ENCODE measurements around the gene STBD1.
"Not testable (repeated sequence)": the region's sequence is repeated elsewhere in the genome, so short reads cannot be mapped to it uniquely, and the experiment has no call there.

Gene STBD1

GRCh38 chr4:76305971-76306881, at the start of gene STBD1:
STBD1 (plus strand) TSS chr4:76306733; CDS start chr4:76306770, 37 bp downstream.
- peak; percentile 80 for DNase-seq

- no peak for DNase-seq
These were observed 49.6 kb upstream of the STBD1 start for GRCh38 chr4:76256968-76257367.

- DNase-seq, result no peak
These were observed 48.7 kb upstream of the STBD1 start for GRCh38 chr4:76257824-76258223.

- DNase-seq, result no peak
These were observed 46.0 kb upstream of the STBD1 start for GRCh38 chr4:76260571-76260970.

- DNase-seq, result no peak
These were observed 40.8 kb upstream of the STBD1 start for GRCh38 chr4:76265631-76266218.

DNA sequence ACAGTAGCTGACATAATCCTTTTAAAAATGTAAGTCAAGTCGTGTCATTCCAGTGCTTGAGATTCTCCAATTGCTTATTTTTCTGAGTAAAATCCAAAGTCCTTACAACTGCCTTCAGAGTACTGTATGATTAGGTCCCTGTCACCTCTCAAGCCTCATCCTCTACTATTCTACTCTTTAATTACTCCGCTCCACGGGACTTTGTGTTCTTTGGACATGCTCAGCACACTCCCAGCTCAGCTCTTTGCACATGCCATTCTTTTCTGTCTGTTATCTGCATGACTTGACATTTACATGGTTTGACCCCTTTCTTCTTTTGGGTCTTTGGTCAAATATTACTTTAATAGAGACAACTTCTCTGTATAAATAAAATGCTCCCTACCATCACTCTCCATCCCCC, 39.9 kb upstream of the STBD1 start:
- no peak for DNase-seq

DNA sequence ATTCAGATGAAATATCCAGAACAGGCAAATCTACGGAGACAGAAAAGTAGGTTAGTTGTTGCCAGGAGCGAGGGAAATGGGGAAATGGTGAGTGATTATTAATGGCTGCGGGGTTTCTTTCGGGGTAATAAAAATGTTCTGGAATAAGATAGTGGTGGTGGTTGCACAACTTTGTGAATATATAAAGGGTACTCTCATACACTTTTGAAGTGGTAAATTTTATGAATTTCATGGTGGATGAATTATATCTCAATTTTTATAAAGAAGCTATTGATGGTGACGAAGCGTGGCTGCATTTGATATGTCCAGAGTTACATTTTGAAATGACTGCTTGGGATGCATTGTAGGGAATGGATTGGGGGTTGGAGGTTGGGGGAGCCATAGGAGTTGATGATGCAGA, 38.7 kb upstream of the STBD1 start:
- no peak for DNase-seq

DNA sequence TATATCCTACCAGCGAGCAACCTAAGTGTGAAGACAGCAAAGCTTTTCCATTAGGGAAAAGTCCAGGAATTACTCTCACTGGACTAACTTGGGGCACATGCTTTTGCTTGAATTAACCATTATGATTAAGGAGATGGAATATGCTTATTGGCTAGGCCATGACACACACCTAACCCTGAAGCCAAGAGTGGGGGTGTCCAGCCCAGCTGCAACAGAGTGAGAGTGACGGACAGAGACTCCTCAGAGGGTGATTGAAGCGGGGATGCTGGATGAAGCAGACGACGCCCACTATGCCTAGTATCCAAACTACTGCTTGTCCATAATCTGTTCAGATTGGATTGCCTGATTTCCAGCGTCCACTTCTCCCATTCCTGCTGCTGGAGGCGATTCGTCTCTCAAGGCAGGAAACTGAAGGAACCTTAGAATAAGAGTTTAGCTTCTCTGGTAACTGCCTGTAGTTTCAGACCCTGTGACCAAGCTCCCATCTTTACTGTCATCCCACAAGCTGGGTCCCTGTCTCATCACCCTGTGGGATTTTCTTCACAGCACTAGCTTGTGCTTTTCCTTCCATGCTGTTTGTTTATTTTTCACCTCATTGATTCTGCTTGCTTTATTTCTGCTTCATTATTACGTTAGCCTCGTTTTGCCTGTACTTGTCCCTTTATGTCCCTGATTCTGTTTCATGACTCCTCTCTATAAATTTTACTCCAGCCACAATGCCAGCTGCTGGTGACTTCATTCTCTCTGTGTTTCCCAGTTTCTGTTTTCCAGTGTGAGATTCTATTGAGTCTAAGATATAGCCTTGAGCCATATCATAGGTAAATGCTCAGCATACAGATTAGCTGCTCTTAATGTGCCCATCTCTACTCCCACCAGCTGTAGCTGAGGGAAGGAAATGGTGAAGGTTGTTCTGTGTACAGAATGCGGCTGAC, 36.0 kb upstream of the STBD1 start:
- no peak for DNase-seq

GRCh38 chr4:76271248-76271647, 35.3 kb upstream of the STBD1 start:
- no peak for DNase-seq

GRCh38 chr4:76272073-76272472, 34.5 kb upstream of the STBD1 start:
- DNase-seq, result no peak

GRCh38 chr4:76272582-76272981, 34.0 kb upstream of the STBD1 start:
- no peak for DNase-seq

GRCh38 chr4:76272999-76273398, 33.5 kb upstream of the STBD1 start:
- DNase-seq, result no peak

DNA sequence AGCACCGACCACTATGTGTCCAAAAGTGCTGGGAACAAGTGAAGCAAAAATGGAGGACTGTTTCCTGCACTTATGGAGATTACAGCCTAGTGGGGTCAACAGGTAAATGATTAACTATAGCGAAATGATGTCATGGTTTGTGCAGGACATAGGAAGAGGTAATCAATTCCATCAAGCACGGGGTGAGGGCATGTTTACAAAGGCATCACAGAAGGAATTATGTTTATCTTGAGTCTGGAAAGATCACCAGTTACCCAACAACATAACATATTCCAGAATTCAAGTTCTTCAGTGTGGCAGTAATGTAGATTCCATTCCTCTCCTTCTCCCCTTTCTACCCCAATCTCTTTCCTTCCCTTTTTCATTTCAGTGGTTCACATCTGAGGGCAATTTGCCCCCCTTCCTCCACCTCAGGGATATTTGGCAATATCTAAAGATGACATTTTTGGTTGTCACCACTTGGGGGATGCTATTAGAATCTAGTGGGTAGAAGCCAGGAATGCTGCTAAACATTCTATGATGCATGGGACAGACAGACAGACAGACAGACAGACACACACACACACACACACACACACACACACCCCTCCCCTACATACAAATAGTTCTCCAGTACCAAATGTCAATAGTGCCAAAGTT, 30.9 kb upstream of the STBD1 start:
- no peak for DNase-seq

DNA sequence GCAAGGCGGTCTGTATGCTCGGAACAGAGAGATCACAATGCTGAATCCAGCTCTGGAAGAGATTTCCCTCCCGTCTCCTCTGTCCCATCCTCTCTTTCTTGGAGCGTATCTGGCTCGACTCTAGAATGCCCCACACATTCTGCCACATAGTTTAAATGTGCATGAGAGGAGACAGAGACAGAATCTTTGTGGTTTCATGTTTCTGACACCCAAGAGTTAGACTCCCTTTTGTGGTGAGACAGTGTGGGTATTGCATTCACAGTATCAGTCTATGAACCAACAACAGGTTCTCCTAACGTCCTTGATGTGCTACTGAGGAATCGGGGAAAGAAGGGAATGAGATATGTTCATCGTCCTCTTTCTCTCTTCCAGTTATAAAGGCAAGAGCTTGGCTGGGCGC, 29.7 kb upstream of the STBD1 start:
- DNase-seq, result no peak

- no peak for DNase-seq
These were observed 28.9 kb upstream of the STBD1 start for GRCh38 chr4:76277667-76278066.

DNA sequence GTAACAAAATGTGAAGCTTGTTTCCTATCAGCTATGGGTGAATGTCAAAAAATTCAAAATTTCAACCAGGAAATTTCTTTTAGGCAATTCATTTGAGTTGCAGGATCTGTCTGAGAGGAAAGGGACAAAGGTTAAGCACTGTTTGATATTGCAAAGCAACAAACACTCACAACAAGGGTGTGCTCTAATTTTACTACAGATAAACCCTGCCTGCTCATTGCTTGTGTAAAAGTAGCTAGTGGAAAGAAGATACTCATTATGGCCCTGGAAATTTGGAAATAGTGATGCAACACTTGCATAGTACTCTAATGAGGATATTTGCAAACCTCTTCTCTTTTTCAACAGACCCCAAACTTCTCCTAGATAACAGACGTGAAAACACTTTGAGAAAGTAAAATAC, 27.9 kb upstream of the STBD1 start:
- DNase-seq, result no peak

DNA sequence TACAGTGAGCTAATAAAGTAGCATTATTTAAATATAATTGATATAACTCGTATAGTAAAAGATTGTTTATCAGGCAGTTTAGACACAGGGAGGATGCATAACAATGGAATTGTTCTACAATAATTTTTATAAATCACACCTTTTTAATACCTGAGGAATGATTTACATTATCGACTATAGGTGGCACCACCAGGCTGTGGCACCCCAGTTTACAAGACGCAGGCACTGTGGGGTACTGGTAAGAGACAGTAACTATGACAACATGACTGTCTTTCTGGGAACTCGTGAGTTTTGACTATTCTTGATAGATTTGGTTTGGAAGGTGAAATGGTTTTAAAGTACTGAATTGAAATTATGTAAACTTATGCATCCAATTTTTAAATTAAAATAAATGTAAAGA, 27.1 kb upstream of the STBD1 start:
- no peak for DNase-seq

DNA sequence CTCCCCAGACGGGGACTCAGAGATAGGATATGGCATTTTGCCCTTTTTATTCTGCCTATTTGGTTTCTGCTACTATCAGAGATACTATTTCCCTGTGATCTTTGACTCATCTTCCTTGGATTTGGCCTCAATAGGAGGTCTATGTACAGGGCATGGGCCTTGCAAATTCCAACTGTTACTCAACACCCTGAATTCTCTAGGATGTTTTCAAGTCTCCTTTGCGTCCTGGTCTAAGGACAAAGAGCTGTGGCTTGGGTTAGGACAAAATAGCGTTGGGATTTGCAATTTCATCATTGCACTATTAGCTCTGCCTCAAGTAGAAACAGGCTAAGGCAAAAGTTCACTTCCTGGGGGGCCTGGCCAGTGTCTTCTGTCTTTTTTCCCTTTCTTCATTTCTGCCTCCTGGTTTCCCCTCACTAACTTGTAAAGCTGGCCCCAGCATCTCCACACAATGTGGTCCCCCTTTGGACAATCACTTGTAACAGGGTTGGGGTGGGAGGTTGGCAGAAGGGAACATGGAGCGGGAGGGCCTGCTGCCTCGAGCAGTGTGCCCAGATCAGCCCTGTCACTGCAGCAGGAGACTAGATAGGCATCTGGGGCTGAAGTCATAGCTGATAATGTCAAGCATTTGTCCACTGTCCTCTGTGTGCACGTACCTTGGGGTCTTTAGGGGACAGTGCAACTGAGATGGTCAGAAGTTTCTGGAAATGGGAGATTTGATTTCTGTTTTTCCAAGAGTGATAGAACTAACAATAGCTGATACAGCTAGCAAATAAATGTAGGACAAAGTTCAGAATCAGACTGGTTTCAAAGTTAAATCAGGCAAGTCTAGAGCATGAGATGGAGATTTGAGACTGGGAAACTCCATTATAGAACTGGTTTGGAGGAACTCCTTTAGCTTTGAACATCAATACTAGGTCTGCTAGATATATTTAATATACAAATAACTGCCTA, 25.8 kb upstream of the STBD1 start:
- DNase-seq, result no peak

- DNase-seq, result not testable (repeated sequence)
These were observed 24.9 kb upstream of the STBD1 start for GRCh38 chr4:76281594-76281993.

GRCh38 chr4:76282941-76283689, 23.4 kb upstream of the STBD1 start:
- no peak for DNase-seq

DNA sequence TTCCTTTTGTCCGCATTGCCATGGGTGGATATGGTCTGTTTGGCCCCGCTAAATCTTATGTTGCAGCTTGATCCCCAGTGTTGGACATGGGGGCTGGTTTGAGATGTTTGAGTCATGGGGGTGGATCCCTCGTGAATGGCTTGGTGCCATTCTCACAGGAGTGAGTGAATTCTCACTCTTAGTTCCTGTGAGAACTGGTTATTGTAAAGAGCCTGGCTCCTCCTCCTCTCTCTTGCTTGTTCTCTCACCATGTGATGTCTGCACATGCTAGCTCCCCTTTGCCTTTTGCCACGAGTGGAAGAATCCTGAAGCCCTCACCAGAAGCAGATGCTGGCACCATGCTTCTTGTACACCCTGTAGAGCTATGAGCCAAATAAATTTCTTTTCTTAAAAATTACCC, 22.6 kb upstream of the STBD1 start:
- no peak for DNase-seq

Data from right forelimb (tissue), 1 donor.